PC-9 (cell line): ENCODE measurements around the gene ATP2C2.

Source experiments
- EZH2 ChIP-seq: fragments of 200-600 bp; sonication (generic); IDR thresholded peaks from 2 replicates; pipeline ENCODE4 v1.8.0; 2017; ENCODE audit warnings: antibody characterized with exemption, low read depth
- TF ChIP-seq, protein P1 (sequence below): fragments of 200-600 bp; sonication (generic); conservative IDR thresholded peaks from 2 replicates; pipeline ENCODE4 v1.6.1; 2017; ENCODE audit warnings: mixed run types, antibody characterized with exemption, mild to moderate bottlenecking, moderate library complexity

GRCh38 chr16:84407588-84408313 is 39.4 kb downstream of the ATP2C2 start:
- TF ChIP-seq, protein P1, sequence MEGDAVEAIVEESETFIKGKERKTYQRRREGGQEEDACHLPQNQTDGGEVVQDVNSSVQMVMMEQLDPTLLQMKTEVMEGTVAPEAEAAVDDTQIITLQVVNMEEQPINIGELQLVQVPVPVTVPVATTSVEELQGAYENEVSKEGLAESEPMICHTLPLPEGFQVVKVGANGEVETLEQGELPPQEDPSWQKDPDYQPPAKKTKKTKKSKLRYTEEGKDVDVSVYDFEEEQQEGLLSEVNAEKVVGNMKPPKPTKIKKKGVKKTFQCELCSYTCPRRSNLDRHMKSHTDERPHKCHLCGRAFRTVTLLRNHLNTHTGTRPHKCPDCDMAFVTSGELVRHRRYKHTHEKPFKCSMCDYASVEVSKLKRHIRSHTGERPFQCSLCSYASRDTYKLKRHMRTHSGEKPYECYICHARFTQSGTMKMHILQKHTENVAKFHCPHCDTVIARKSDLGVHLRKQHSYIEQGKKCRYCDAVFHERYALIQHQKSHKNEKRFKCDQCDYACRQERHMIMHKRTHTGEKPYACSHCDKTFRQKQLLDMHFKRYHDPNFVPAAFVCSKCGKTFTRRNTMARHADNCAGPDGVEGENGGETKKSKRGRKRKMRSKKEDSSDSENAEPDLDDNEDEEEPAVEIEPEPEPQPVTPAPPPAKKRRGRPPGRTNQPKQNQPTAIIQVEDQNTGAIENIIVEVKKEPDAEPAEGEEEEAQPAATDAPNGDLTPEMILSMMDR, result no peak
- no peak for TF ChIP-seq EZH2
